ENCODE results near the gene KLF6.

DNA sequence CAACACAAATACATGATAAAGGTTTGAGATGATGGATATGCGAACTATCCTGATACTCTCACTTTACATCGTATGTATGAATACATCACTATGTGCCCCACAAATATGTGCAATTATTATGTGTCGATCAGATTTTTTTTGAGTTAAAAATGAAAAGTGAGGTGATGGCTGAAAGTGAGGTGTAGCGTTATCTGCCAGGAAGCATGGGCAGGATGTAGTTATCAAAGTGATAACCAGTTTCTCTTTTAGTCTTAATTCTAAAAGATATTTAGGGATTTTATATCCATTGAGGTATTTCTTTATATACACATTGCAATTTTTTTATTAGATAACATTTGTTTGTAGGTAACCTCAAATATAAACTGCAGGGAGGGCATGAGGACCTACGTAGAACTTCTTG, 15.6 kb upstream of the KLF6 start:
- TF ChIP-seq, protein P1, sequence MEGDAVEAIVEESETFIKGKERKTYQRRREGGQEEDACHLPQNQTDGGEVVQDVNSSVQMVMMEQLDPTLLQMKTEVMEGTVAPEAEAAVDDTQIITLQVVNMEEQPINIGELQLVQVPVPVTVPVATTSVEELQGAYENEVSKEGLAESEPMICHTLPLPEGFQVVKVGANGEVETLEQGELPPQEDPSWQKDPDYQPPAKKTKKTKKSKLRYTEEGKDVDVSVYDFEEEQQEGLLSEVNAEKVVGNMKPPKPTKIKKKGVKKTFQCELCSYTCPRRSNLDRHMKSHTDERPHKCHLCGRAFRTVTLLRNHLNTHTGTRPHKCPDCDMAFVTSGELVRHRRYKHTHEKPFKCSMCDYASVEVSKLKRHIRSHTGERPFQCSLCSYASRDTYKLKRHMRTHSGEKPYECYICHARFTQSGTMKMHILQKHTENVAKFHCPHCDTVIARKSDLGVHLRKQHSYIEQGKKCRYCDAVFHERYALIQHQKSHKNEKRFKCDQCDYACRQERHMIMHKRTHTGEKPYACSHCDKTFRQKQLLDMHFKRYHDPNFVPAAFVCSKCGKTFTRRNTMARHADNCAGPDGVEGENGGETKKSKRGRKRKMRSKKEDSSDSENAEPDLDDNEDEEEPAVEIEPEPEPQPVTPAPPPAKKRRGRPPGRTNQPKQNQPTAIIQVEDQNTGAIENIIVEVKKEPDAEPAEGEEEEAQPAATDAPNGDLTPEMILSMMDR (IDR thresholded peaks at IDR 0.05), result no peak
- no peak for TF ChIP-seq POLR2A (IDR thresholded peaks at IDR 0.05)

Data from right lobe of liver (tissue), 4 donors.